Kidney tubule cell (primary cell): ENCODE results near the gene H2AZ2.
A peak's percentile ranks its signal among the peaks of the same experiment; 100 is the strongest.
"Not testable (repeated sequence)": the region's sequence is repeated elsewhere in the genome, so short reads cannot be mapped to it uniquely, and the experiment has no call there.

Source experiments
- DNase-seq: peaks from one replicate; pipeline ENCODE4 v3.0.0-alpha.2; 2018; ENCODE audit warnings: low spot score

Gene H2AZ2

DNA sequence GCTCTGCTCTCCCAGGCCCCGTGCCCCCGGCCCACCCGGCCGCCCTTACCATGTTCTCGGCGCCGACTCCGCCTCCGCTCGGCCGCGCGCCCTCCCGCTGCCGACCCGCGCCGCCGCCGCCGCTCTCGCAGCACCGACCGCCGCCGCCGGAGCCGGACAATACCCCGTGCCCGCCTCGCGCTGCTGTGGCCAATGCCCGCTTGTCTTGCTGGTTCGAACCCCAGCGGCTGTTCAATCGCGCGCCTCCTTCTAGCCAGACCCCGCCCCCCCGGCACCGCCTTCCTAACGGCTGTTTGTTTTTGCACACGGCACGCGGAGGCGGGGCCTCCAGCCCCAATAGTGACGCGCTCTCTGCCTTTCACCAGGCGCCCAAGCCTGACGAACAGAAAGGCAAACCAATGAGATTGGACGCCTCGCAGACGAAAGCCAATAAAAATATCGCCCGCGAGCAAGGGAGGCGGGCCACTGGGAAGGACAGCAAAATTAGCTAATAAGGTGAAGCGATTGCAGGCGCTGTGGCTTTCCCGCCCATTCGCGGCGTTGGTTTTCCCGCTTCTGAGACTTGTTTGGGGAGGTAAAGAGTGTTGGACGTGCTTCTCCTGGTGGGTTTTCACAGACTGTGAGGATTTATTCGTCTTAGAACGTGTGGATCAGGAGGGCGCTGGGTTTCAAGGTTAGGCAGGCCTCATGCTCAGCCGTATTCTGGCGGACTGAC lies at the start of gene H2AZ2:
H2AZ2 (minus strand) TSS at position 168 of the 715 bp plus-strand sequence; CDS start at position 52, 116 bp downstream.
- peak; percentile 100 for DNase-seq

DNA sequence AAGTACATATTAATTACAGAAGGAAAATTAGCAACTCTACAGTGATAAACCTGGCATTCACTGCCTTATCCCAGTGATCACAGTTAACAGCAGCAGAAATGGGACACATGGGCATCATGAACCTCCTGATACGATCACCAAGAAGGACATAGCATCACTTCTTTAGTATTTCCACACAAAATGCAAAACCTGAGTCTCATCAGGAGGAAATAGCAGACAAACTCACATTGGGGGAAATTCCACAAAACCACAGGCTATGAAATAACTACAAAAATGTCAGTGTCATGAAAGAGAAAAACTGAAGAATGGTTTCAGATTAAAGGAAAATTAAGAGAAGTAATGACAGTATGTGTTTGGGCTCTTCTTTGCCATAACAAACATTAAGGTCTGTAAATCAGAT lies 49.4 kb upstream of the H2AZ2 start:
- DNase-seq: no peak

DNA sequence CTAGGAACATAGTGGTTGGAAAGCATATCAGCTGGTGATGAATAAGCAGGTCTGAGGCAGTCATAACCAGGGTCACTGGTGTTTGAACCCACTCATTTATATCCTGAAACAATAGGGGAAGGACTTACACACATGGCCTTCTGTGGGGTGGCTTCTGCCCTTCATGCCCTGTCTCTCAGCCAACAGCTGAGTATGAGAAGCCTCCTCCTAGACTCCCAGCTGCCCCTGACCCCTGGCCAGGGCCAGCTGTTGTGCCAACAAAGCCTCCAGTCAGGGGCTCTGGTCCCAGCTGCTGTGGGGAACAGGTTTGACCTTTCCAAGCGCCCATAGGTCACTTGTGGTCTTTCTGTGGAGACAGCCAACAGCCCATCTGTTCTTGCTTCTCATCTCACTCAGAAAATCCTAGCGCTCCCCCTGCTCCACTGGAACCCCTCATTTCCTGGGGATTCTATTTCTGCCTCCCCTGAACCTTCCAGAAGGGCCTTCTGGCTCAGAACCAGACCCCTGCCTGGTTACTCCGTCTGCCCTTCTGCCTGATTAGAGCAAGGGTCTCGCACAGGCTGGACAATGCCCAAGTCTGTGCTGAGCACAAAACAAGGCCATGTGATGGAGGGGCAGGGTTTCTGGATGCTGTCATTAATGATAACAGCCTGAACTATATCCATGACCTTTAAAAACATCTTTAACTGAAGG lies 47.1 kb upstream of the H2AZ2 start:
- no peak for DNase-seq

DNA sequence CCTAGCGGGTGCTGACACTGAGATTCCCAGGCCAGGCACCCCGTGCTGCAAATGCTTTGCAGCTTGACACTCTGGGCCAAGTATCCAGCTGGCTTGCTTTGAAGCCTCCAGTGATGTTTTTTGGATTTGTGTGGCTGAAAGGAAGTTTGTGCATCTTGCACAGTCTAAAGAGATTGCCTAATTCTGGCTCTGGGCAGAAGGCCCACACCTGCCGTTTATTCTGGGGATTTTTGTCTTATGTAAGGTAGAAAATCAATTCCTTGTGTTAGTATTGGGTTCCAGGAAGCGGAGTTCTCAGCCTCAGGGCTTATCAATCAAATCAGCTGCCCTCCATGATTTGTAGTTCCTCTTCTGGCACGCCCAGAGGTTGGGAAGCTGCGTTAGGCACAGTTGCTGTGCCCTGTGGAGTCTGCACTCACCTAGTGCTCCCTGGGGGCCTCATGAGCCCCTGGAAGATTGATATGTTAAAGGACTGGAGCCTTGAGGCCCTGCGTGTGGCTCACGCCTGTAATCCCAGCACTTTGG lies 45.9 kb upstream of the H2AZ2 start:
- DNase-seq: no peak

DNA sequence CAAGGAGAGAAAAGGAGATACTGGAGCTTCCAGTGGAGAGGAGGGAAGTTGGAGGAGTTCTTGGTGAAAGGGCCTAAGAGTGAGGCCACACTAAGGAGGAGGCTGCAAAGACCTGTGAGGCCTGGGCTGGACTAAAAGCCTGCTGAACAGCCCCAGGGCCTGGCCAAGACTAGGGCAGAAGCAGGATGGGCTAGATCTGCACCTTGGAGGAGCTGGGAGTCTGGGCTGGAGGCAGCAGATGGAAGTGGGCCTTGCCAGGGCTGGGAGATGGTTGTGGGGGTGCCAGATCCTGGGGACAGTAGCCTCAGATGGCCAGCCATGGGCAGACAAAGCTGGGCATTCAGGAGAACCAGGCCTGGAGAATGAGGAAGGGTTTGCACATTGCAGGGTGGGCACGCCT lies 43.9 kb upstream of the H2AZ2 start:
- no peak for DNase-seq

DNA sequence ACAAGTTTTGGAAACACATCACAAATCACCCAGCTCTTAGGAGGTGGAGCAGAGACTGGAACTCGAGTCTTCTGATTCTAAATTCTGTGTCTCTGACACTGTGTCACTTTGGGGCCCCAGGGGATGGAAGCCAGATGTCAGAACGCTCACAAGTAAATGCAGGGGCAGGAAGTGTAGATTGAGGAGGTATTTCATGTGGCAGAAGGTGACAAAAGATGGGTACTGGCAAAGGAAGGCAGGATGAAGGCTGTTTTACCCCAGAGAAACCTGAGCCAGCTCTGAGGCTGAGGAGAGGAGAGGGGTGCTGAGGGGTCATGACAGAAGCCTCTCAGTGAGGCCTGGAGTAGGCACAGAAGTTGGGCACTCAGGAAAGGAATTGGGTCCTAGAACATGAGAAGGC lies 43.5 kb upstream of the H2AZ2 start:
- DNase-seq: no peak

DNA sequence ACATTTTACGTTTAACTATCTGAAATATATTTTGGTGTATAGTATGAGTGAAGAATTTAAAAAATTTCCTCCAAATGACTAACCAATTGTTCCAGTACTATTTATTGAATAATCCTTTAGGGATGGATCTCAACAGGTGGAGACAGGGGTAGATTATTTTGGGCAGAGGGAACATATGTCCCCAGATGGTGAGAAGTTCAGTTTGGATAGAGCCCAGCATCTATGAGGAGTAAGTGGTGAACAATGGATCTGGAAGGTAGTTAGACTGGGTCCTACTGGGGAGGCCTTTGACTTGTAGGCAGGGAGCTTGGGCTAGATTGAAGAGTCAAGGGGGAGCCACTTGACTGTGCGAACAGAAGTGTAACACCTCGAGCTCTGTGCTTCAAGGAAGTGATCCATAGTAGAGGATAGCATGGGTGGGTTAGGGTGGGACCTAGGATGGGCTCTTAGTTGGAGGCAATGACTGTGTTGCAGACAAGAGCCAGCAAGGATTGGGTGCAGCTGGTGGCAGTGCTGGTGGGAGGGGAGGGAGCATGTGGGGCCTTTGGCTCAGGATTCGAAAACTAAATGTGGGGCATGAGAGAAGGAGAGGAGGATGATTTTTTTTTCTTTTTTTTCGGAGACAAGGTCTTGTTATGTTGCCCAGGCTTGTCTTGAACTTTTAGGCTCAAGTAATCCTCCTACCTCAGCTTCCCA lies 41.3 kb upstream of the H2AZ2 start:
- DNase-seq: no peak

DNA sequence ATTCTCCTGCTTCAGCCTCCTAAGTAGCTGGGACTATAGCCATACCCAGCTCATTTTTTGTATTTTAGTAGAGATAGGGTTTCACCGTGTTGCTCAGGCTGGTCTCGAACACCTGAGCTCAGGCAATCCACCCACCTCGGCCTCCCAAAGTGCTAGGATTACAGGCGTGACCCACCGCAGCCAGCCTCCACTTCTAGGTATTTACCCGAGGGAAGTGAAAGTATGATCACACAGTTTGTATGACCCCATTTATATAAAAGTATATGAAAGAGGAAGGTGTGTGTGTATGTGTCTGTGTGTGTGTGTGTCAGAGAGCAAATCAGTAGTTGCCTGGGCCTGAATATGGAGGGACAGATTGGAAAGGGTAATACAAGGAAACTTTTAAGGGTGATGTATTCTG lies 39.4 kb upstream of the H2AZ2 start:
- DNase-seq: no peak

DNA sequence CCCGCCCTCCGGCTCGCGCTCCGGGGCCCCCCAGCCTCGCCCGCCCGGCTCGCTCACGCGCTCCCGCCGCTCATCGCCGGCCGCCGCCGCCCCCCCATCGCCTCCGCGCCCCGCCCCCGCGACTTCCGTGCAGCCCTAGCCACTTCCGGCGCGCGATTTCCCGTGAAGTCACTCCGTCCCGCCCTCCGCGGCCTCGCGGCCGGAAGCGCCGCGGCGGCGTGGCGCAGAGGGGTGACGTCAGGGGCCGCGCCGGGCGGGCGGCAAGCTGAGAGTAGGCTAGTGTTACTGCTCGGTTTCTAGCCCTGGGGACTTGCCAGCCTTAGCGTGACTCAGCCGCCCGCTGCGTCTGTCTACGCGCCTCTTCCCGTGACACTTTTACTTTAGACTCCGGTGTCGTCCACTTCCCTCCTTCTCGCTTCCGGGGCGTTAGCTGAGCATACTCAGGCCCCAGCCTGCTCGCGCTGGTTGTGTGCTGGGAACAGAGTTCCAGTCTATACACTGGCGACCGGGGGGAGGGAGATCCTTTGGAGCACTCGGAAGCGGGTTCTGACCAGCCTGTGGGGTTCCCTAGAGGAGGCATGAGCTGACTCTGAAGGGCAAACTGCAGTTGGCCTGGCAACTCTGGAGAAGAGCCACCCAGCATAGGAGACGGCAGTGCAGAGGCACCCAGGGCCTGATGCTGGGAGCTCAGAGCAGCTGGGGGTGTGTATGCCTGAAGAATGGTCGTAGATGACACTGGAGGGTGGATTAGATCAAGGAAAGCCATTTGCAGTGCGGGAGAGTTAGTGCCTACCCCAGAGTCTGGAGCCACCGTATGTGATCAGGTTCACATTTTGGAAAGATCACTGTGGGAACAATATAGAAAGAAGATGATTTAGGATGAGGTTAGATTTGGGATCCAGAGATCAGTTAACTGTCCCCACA lies 37.8 kb upstream of the H2AZ2 start, which contains the start of gene PURB:
PURB (minus strand) TSS at position 137 of the 924 bp plus-strand sequence. CDS start 182 bp downstream, outside the sequence.
- peak; percentile 99 for DNase-seq

DNA sequence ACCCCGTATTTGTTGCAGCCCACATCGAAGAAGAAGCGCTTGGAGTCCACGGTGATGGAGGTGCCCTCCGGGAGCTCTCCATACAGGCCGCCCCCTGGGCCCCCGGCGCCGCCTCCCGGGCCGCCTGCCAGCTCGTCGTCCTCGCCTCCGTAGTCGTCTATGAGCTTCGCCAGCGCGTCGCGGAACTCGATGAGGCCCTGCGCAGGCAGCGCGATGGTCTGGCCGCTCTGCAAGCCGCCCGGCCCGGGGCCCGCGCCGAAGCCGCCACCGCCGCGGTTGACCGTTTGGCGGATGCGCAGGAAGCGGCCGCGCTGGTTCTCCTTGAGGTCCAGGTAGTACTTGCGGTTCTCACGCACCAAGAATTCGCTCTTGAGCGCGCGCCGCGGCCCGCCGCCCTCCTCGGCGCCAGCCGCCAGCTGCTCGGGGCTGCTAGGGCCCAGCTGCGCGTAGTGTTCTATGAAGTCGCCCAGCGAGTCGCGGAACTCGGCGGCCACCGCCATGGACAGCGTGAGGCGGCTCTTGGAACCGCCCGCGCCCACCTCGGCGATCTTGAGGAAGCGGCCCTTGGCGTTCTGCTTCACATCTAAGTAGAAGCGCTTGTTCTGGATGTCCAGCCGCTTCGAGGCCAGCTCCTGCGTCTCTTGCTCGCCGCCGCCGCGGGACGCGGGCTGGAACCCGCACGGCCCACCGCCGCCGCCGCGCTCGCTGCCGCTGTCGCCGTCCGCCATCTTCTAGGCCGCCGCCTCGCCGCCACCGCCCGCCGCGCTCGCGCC lies 36.9 kb upstream of the H2AZ2 start:
- DNase-seq: peak; percentile 51

DNA sequence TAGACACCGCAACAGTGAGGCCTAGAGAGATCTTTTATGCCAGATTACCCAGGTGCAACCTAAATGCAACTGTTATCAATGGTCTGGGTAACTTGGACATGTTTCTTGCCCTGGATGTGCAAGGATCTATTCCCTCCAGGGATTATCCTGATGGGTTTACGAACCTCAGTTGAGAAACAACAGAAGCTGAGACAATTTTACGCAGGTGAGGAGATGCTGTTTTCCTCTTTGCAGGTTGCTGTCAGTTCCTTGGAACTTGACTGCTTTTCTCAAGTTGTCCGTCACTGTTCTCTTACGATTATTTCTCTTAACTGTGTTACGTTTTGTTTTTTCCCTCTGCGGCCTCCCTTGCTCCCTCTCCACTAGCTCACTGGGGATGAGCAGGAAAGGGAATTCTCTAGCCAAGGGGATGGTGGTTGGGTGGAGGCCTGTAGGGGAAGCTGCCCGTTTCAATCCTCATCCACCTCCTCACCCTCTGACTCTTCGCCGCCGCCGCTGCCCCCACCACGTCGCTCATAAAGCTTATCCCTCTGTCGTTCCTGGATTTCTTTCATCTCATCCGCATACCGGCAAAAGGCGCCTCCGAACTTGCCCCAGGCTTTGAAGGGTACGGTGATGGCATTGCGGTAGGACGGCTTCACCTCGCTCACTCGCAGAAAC lies 36.2 kb upstream of the H2AZ2 start:
- no peak for DNase-seq

DNA sequence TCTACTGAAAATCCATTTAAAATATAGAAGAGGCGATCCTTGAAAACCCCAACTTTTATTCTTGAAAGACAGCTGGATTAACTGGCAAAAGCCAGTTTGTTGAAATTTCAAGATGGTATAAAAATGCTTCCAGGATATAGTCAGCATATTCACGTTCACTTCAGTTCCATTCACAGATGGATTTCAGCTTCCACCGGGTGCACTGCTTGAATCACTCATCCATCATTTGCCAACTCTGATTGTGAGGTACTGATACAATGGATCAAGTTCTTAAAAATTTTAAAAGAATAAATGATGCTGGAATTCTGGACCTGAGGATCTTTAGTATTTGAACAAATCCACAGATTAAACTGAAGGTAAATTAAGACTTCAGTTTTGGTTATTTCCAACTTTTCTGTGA lies 35.0 kb upstream of the H2AZ2 start:
- DNase-seq: no peak

DNA sequence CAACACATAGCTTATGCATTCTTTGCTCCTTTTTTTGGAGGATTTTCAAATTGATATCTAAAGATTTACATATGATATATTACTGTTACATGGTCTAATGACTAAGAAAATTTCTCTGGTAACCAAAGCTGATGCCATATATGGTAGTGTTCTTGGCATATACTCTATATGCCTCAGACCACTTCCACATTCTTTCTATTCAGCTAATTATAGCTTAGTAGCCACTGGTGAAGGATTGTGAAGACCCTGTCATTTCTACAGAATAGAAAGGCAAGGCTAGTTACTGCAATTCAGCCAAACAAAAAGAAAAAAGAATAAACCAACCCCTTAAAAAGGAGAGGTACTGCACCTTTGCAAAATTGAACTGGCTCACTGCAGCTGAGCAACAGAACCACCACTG lies 33.7 kb upstream of the H2AZ2 start:
- peak; percentile 24 for DNase-seq

DNA sequence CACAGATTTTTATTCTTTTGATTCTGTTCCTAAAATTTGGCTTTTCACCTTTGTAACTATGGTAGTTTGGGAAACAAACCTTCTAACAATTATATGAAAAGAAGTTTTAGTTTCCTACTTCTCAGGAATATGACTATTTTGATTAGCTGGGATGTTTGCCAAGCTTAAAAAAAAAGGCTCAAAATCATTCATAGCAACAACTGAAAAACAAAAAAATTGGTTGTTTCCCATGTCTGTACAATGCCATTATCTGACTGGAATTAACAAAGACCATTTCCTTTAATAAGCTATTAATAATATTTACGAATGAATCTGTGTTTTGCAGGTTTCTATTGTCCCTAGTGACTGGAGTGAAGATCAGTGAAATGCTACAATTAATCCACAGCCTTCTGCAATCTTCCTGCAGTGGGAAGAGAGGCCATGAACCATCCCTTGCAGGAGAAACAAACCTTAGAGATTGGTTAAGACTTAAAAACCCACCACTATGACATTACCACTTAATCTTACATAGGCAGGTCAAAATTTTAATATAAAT lies 33.2 kb upstream of the H2AZ2 start:
- DNase-seq: no peak

DNA sequence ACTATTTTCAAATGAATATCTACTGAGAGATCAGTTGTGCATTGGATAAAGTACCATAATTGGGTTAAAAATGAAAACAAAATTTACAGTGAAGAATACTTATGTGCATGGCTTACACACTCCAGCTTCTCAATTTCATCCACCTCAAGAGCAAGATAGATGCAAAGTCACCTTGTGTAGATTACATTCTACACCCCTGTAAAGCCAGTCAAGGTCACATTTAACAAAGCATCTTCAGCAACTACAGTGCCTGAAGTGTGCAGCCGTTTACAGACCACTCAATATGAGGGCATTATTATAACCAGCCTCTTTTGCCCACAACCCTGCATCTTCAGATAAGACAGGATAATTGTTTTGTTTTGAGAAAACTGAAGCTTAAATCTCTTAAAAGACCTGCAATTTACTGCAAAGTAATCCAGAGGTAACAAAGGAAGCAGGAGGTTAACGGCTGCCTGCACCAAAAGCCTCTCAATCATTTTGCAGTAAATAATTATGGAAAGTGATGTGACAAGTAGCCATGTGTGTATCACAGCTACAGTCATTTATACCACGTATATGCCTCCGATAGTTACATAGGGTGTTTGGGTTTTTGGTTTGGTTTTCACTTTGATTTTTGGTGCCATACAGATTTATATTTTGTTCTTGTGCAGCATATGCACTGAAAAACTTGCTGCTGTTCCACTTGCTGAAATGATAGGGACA lies 32.6 kb upstream of the H2AZ2 start:
- DNase-seq: no peak

DNA sequence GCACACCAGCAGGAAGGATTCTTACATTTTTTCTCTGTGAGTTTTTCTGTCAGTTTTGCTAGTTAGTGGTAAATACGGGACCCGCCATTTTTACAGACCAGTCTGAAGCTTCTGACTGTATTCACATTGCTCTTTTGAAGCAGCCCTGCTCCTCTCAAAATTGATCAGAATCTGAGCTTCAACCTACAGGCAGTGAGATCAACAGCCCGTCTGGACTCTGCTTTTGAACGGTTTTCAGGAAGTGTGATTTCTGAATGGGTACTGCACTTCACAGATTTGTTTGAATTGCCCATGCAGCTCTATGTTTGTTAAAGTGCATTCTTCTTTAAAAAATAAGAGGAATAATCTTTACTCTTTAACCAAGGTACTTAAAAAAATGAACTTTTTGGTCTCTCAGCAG lies 28.5 kb upstream of the H2AZ2 start:
- no peak for DNase-seq

DNA sequence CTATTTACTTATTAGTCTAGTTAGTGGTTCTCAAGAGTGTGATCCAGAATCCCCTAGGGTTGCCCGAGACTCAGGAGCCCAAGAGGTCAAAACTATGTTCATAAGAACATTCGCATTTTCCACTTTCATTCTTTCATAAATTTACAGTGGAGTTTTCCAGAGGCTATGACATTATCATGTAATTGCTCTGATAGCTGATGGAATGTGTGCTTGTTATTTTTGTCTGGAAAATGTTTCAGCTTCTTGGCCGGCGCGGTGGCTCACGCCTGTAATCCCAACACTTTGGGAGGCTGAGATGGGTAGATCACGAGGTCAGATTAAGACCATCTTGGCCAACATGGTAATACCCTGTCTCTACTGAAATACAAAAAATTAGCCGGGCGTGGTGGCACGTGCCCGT lies 27.4 kb upstream of the H2AZ2 start:
- no peak for DNase-seq

DNA sequence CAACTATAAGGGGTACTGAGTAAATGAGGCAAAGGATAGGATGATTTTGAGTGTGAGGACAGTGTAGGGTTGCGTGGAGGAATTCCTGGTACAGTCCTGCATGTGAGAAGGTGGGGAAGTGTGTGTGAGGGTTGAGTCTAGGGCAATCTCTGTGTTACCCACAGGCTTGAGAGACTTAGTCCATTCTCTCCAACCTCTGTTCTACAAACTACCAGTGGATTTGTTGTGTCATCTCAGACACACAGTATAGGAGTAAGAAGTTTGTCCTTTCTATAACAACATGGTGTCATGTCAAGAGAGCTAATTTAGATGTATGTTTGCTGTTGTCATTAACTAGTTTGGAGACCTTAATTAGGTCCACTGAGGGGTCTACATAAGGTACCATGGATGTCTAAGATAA lies 24.9 kb upstream of the H2AZ2 start:
- no peak for DNase-seq

DNA sequence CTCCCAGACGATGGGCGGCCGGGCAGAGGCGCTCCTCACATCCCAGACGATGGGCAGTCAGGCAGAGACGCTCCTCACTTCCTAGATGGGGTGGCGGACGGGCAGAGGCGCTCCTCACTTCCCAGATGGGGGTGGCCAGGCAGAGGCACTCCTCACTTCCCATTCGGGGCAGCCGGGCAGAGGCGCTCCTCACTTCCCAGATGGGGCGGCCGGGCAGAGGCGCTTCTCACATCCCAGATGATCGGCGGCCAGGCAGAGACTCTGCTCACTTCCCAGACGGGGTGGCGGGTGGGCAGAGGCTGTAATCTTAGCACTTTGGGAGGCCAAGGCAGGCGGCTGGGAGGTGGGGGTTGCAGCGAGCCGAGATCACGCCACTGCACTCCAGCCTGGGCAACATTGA lies 24.0 kb upstream of the H2AZ2 start:
- not testable (repeated sequence) for DNase-seq
